CD4-positive, alpha-beta T cell (primary cell): ENCODE measurements around the gene CD300LF. TPM values are rescaled to one million over a fixed set of nuclear protein-coding genes. Genes with fewer than 3 reads are reported as not detected.

Experiments used
- ATAC-seq: fragments of 200-7000 bp; cut with Tn5 transposase; one replicate; pipeline ENCODE4 v1.10.0; 2022; ENCODE audit warnings: mild to moderate bottlenecking; ENCODE audit not compliant: poor library complexity
- CTCF ChIA-PET: fragments of 350-600 bp; sonication (Branson Sonifier 250); formaldehyde crosslinking; loops from one replicate; lab custom pipeline; 2021; ENCODE audit warnings: antibody characterized with exemption, inconsistent platforms; lab: Charles Lee
- POLR2A ChIA-PET: fragments of 350-600 bp; sonication (Branson Sonifier 250); formaldehyde crosslinking; loops from one replicate; lab custom pipeline; 2021; ENCODE audit warnings: antibody characterized with exemption, inconsistent platforms; lab: Charles Lee
- DNase-seq, 14 experiments: peaks; one replicate each; pipeline ENCODE4 v3.0.0-alpha.2; 2013 to 2020; ENCODE audit warnings: mixed read lengths in 2 of 14
- H3K27ac ChIP-seq, 2 donors: one replicate each; pipeline versions ENCODE4 v1.5.1 to v1.7.0; 2013; ENCODE audit warnings: low read length in 2 of 2, low read depth in 1 of 2, mild to moderate bottlenecking in 1 of 2
- H3K27me3 ChIP-seq, 2 experiments: 1 replicate in 1 of 2; 2 replicates in 1 of 2; pipeline versions ENCODE4 v1.6.1 to v1.7.0; 2013; ENCODE audit warnings: low read length in 2 of 2, control low read depth in 1 of 2, mild to moderate bottlenecking in 1 of 2, moderate library complexity in 1 of 2; ENCODE audit not compliant: insufficient read depth in 2 of 2, control insufficient read depth in 1 of 2
- H3K36me3 ChIP-seq: one replicate; pipeline ENCODE4 v1.6.1; 2013; ENCODE audit warnings: low read length, control low read depth; ENCODE audit not compliant: insufficient read depth
- H3K4me1 ChIP-seq: one replicate; pipeline ENCODE4 v1.6.1; 2013; ENCODE audit warnings: low read length, control low read depth; ENCODE audit not compliant: insufficient read depth
- H3K4me3 ChIP-seq: one replicate; pipeline ENCODE4 v1.5.1; 2013; ENCODE audit warnings: mild to moderate bottlenecking, low read length, moderate library complexity
- H3K9me3 ChIP-seq, 2 experiments: 1 replicate in 1 of 2; 2 replicates in 1 of 2; pipeline versions ENCODE4 v1.6.1 to v1.7.0; 2013; ENCODE audit warnings: low read length in 2 of 2, mild to moderate bottlenecking in 2 of 2, control low read depth in 1 of 2, moderate library complexity in 1 of 2; ENCODE audit not compliant: control insufficient read depth in 1 of 2, insufficient read depth in 1 of 2
- H3K27ac Mint-ChIP-seq: one replicate; pipeline ENCODE4 v1.8.0; 2020; ENCODE audit warnings: mixed read lengths
- H3K27me3 Mint-ChIP-seq: one replicate; pipeline ENCODE4 v1.8.0; 2021; ENCODE audit warnings: mixed read lengths
- H3K36me3 Mint-ChIP-seq: one replicate; pipeline ENCODE4 v1.8.0; 2021; ENCODE audit warnings: low read depth, mixed read lengths
- H3K4me1 Mint-ChIP-seq: one replicate; pipeline ENCODE4 v1.8.0; 2021; ENCODE audit warnings: low read depth, mixed read lengths
- H3K4me3 Mint-ChIP-seq: one replicate; pipeline ENCODE4 v1.8.0; 2020; ENCODE audit warnings: mild to moderate bottlenecking, mixed read lengths
- H3K9me3 Mint-ChIP-seq: one replicate; pipeline ENCODE4 v1.8.0; 2020; ENCODE audit warnings: mixed read lengths
- intact Hi-C, 2 experiments: fragments of 100-400 bp; cut with DNase I in 1 of 2; cut with micrococcal nuclease in 1 of 2; formaldehyde crosslinking; loops; one replicate each; pipeline versions ENCODE4 v1.15.1 to v1.9.0; 2023 to 2025; cut with DNase I, micrococcal nuclease
- total RNA-seq, 174 experiments: library from RNA in 2 of 174; stranded (reverse) in 2 of 174; gene quantifications; one replicate each; pipeline ENCODE4 v1.2.3 and lab custom pipeline; 2021 to 2026
- TF ChIP-seq, protein P1 (sequence below): fragments of 200-600 bp; IDR thresholded peaks from one replicate; pipeline ENCODE4 v1.8.0; 2022; ENCODE audit warnings: antibody characterized with exemption, mild to moderate bottlenecking

The CD300LF gene
- total RNA-seq, 2 experiments from 2014 or later: 0.39 to 1.0 TPM

DNA sequence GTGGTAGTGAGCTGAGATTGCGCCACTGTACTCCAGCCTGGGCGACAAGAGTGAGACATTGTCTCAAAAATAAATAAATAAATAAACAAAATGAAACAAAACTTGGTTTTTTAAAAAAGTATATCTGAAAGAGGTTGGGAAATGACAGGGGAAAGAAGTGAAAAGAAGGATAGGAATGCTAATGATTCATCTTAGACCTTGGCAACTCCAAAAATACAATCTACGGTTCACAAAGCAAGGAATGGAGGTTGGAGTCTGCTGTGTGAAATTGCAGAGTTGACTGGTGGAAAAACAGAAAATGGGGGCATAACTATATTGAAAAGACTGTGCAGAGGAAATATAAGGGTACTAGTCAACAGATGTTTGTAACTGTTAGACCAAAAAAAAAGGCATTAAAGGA is 49.2 kb downstream of the CD300LF start:
- Histone ChIP-seq H3K27me3 (peaks cover 20 to 22% of the 10 kb centered on the region in 2 experiments), H3K4me3 (no peak overlapping the region), H3K27ac (no peak overlapping the region), H3K4me1 (no peaks in the 10 kb centered on the region), H3K36me3 (no peaks in the 10 kb centered on the region), H3K9me3 (no peaks in the 10 kb centered on the region)
- H3K9me3 Mint-ChIP-seq: no peaks in the 10 kb centered on the region
- peaks cover 70% of the 10 kb centered on the region for H3K27me3 Mint-ChIP-seq
- no peaks in the 10 kb centered on the region for H3K4me1 Mint-ChIP-seq
- H3K4me3 Mint-ChIP-seq: no peak overlapping the region
- ATAC-seq: no peak
- POLR2A ChIA-PET: interaction anchor here (1.0 kb wide), 1 partner anchor 73 kb away, joined by 3 read pairs; the partner anchor contains the start of gene RAB37
- no peak for DNase-seq
- H3K27ac Mint-ChIP-seq: no peak overlapping the region
- H3K36me3 Mint-ChIP-seq: no peaks in the 10 kb centered on the region
- intact Hi-C loops: no loop called here
- CTCF ChIA-PET: interaction anchor here (1.3 kb wide), 1 partner anchor 95 kb away, joined by 3 read pairs; no protein-coding TSS in a partner anchor
- TF ChIP-seq, protein P1, sequence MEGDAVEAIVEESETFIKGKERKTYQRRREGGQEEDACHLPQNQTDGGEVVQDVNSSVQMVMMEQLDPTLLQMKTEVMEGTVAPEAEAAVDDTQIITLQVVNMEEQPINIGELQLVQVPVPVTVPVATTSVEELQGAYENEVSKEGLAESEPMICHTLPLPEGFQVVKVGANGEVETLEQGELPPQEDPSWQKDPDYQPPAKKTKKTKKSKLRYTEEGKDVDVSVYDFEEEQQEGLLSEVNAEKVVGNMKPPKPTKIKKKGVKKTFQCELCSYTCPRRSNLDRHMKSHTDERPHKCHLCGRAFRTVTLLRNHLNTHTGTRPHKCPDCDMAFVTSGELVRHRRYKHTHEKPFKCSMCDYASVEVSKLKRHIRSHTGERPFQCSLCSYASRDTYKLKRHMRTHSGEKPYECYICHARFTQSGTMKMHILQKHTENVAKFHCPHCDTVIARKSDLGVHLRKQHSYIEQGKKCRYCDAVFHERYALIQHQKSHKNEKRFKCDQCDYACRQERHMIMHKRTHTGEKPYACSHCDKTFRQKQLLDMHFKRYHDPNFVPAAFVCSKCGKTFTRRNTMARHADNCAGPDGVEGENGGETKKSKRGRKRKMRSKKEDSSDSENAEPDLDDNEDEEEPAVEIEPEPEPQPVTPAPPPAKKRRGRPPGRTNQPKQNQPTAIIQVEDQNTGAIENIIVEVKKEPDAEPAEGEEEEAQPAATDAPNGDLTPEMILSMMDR: no peak

DNA sequence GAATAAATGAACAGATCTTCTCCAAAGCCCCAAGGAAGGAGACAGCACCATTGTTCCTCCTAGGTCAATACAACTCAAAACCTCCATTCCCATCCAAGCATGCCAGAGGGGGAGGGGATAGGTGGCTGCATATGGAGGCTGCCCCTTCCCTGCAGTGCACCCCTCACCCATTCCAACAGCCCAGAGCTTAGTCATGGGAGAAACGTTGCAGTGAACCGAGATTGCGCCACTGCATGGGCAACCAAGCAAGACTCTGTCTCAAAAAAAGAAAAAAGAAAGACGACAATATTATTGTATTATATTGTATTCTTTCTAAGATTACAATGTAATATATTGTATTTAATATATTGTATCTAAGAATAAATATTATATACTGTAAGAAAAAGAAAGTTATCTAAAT is 52.8 kb downstream of the CD300LF start:
- ATAC-seq: no peak
- Mint-ChIP-seq H3K4me1 (peaks cover 5% of the 10 kb centered on the region), H3K4me3 (no peak overlapping the region), H3K9me3 (no peaks in the 10 kb centered on the region), H3K27ac (no peak overlapping the region), H3K36me3 (no peaks in the 10 kb centered on the region), H3K27me3 (peaks cover 51% of the 10 kb centered on the region)
- no peak overlapping the region for H3K27ac ChIP-seq
- CTCF ChIA-PET: interaction anchor here (0.5 to 4.0 kb wide), 2 partner anchors 77 to 724 kb away, joined by 4 to 101 read pairs; partner anchors contain the start of gene RAB37
- no peaks in the 10 kb centered on the region for H3K36me3 ChIP-seq
- DNase-seq: no peak
- H3K9me3 ChIP-seq: no peaks in the 10 kb centered on the region
- H3K4me1 ChIP-seq: peaks cover 6% of the 10 kb centered on the region
- intact Hi-C loops: loop anchor here in 1 of 2 experiments (5.0 kb wide), 1 partner anchor 297 kb away; no protein-coding TSS in a partner anchor
- no peak overlapping the region for H3K4me3 ChIP-seq
- POLR2A ChIA-PET: interaction anchor here (0.8 kb wide), 1 partner anchor 131 kb away, joined by 3 read pairs; no protein-coding TSS in a partner anchor
- peaks cover 5 to 12% of the 10 kb centered on the region in 2 experiments for H3K27me3 ChIP-seq
- TF ChIP-seq, protein P1: no peak

DNA sequence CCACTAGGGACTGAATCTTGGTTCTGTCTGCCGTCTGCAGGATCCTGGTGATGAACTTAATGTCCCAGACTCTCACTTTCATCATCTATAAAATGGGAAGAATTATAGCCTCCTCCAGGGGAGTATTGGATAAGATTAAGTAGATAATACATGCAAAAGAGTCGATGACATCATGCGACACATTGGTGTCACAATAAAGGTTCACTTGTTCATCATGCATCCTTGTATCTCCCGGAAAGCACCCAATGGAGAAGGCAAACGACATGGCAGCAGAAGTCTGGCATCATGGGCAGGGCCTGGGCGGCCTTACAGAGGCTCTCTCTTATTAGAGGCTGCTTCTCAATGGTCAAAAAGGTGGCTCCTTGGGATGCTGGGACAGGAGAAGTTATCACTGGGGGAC is 54.1 kb downstream of the CD300LF start:
- no peak overlapping the region for H3K27ac Mint-ChIP-seq
- ChIA-PET CTCF (interaction anchor here (0.7 to 4.0 kb wide), 3 partner anchors 73 to 112 kb away, joined by 3 to 101 read pairs (median 29); partner anchors contain the start of gene RAB37), POLR2A (interaction anchor here (1.5 to 2.6 kb wide), 3 partner anchors 78 to 93 kb away, joined by 5 to 54 read pairs (median 10); partner anchors contain the start of gene RAB37)
- peaks cover 5% of the 10 kb centered on the region for H3K4me1 Mint-ChIP-seq
- H3K4me3 ChIP-seq: no peak overlapping the region
- intact Hi-C loops: loop anchor here in 1 of 2 experiments (5.0 kb wide), 1 partner anchor 299 kb away; no protein-coding TSS in a partner anchor
- TF ChIP-seq, protein P1: no peak
- H3K27ac ChIP-seq: no peak overlapping the region
- no peaks in the 10 kb centered on the region for H3K9me3 ChIP-seq
- H3K4me1 ChIP-seq: peaks cover 6% of the 10 kb centered on the region
- peaks cover 44% of the 10 kb centered on the region for H3K27me3 Mint-ChIP-seq
- peaks cover 0 to 3% of the 10 kb centered on the region in 2 experiments for H3K27me3 ChIP-seq
- H3K36me3 Mint-ChIP-seq: no peaks in the 10 kb centered on the region
- H3K4me3 Mint-ChIP-seq: no peak overlapping the region
- no peaks in the 10 kb centered on the region for H3K36me3 ChIP-seq
- H3K9me3 Mint-ChIP-seq: no peaks in the 10 kb centered on the region
- DNase-seq (no peak), ATAC-seq (no peak)
